H9 (cell line): ENCODE data around the gene GPR143. TPM values are rescaled to one million over a fixed set of nuclear protein-coding genes. Genes with fewer than 3 reads are reported as not detected.

ENCODE experiments used
- DNase-seq: peaks from one replicate; pipeline ENCODE4 v3.0.0-alpha.2; 2017
- H2AFZ ChIP-seq: one replicate; pipeline ENCODE4 v1.6.1; 2013; ENCODE audit warnings: mild to moderate bottlenecking, low read length, control low read depth, moderate library complexity
- H2AK5ac ChIP-seq: 2 replicates; pipeline ENCODE4 v1.6.1; 2013; ENCODE audit warnings: low read length, control low read depth, mixed read lengths; ENCODE audit not compliant: insufficient read length
- H2BK120ac ChIP-seq: one replicate; pipeline ENCODE4 v1.6.1; 2013; ENCODE audit warnings: low read depth, mild to moderate bottlenecking, low read length, control low read depth, inconsistent platforms; ENCODE audit not compliant: poor library complexity, severe bottlenecking
- H2BK12ac ChIP-seq: 2 replicates; pipeline ENCODE4 v1.6.1; 2013; ENCODE audit warnings: low read length, control low read depth, mixed read lengths, low read depth; ENCODE audit not compliant: insufficient read length
- H2BK15ac ChIP-seq: 2 replicates; pipeline ENCODE4 v1.6.1; 2013; ENCODE audit warnings: low read depth, low read length, control low read depth
- H2BK20ac ChIP-seq: one replicate; pipeline ENCODE4 v1.6.1; 2013; ENCODE audit warnings: low read depth, mild to moderate bottlenecking, low read length, control low read depth, inconsistent platforms; ENCODE audit not compliant: poor library complexity, severe bottlenecking
- H2BK5ac ChIP-seq: 2 replicates; pipeline ENCODE4 v1.6.1; 2013; ENCODE audit warnings: low read length, control low read depth, mixed read lengths; ENCODE audit not compliant: insufficient read length
- H3K14ac ChIP-seq: 2 replicates; pipeline ENCODE4 v1.6.1; 2013; ENCODE audit warnings: low read length, control low read depth; ENCODE audit not compliant: insufficient read depth
- H3K18ac ChIP-seq: 2 replicates; pipeline ENCODE4 v1.6.1; 2013; ENCODE audit warnings: low read depth, mild to moderate bottlenecking, mixed read lengths, low read length, control low read depth; ENCODE audit not compliant: insufficient read length
- H3K23ac ChIP-seq: 2 replicates; pipeline ENCODE4 v1.6.1; 2013; ENCODE audit warnings: low read length, control low read depth, mixed read lengths, low read depth; ENCODE audit not compliant: insufficient read length
- H3K23me2 ChIP-seq: 2 replicates; pipeline ENCODE4 v1.6.1; 2013; ENCODE audit warnings: low read depth, mild to moderate bottlenecking, mixed read lengths, low read length, control low read depth; ENCODE audit not compliant: insufficient read length, poor library complexity, severe bottlenecking
- H3K27ac ChIP-seq: 2 replicates; pipeline ENCODE4 v1.5.1; 2013; ENCODE audit warnings: low read length, control low read depth, mixed read lengths, low read depth; ENCODE audit not compliant: insufficient read length
- H3K27me3 ChIP-seq: 2 replicates; pipeline ENCODE4 v1.6.1; 2013; ENCODE audit warnings: low read length, control low read depth, inconsistent platforms; ENCODE audit not compliant: insufficient read depth
- H3K4ac ChIP-seq: 2 replicates; pipeline ENCODE4 v1.6.1; 2013; ENCODE audit warnings: low read depth, mild to moderate bottlenecking, control low read depth, inconsistent platforms, low read length, moderate library complexity
- H3K4me1 ChIP-seq: 2 replicates; pipeline ENCODE4 v1.6.1; 2013; ENCODE audit warnings: low read length, control low read depth, inconsistent platforms; ENCODE audit not compliant: insufficient read depth
- H3K4me2 ChIP-seq: 2 replicates; pipeline ENCODE4 v1.6.1; 2013; ENCODE audit warnings: low read length, control low read depth, mixed read lengths; ENCODE audit not compliant: insufficient read length, insufficient read depth
- H3K56ac ChIP-seq: 2 replicates; pipeline ENCODE4 v1.6.1; 2013; ENCODE audit warnings: low read depth, mild to moderate bottlenecking, mixed read lengths, low read length, control low read depth; ENCODE audit not compliant: insufficient read length
- H3K79me1 ChIP-seq: 2 replicates; pipeline ENCODE4 v1.6.1; 2013; ENCODE audit warnings: low read depth, mild to moderate bottlenecking, moderate library complexity, low read length, control low read depth, inconsistent platforms; ENCODE audit not compliant: insufficient read depth, poor library complexity, severe bottlenecking
- H3K79me2 ChIP-seq: 2 replicates; pipeline ENCODE4 v1.6.1; 2013; ENCODE audit warnings: low read length, control low read depth, inconsistent platforms; ENCODE audit not compliant: insufficient read depth
- H3K9ac ChIP-seq: 2 replicates; pipeline ENCODE4 v1.6.1; 2013; ENCODE audit warnings: low read length, control low read depth, mixed read lengths; ENCODE audit not compliant: insufficient read length; ENCODE audit errors: extremely low read depth
- H3K9me3 ChIP-seq: one replicate; pipeline ENCODE4 v1.6.1; 2013; ENCODE audit warnings: low read depth, low read length, inconsistent platforms; ENCODE audit not compliant: control insufficient read depth
- H3T11ph ChIP-seq: one replicate; pipeline ENCODE4 v1.6.1; 2013; ENCODE audit warnings: mild to moderate bottlenecking, low read length, control low read depth, inconsistent platforms
- H4K20me1 ChIP-seq: one replicate; pipeline ENCODE4 v1.6.1; 2013; ENCODE audit not compliant: control insufficient read depth, insufficient read length, insufficient read depth
- H4K5ac ChIP-seq: 2 replicates; pipeline ENCODE4 v1.6.1; 2013; ENCODE audit warnings: low read depth, mild to moderate bottlenecking, mixed read lengths, low read length, control low read depth; ENCODE audit not compliant: insufficient read length
- H4K8ac ChIP-seq: replicated peaks from 2 replicates; pipeline ENCODE4 v1.6.1; 2013; ENCODE audit warnings: low read length, control low read depth, mixed read lengths, low read depth; ENCODE audit not compliant: insufficient read length
- H4K91ac ChIP-seq: 2 replicates; pipeline ENCODE4 v1.6.1; 2013; ENCODE audit warnings: low read depth, mild to moderate bottlenecking, moderate library complexity, mixed read lengths, low read length, control low read depth; ENCODE audit not compliant: insufficient read length
- H3K27ac Mint-ChIP-seq, 3 experiments: 2 replicates in 2 of 3; 3 replicates in 1 of 3; pipeline ENCODE4 v1.8.0; 2020 to 2021; ENCODE audit warnings: mixed read lengths in 3 of 3, mild to moderate bottlenecking in 1 of 3, moderate library complexity in 1 of 3
- H3K27me3 Mint-ChIP-seq: 2 replicates; pipeline ENCODE4 v1.8.0; 2021; ENCODE audit warnings: low read depth, mild to moderate bottlenecking, moderate library complexity, mixed read lengths
- H3K36me3 Mint-ChIP-seq, 3 experiments: 2 replicates in 2 of 3; 3 replicates in 1 of 3; pipeline ENCODE4 v1.8.0; 2020 to 2021; ENCODE audit warnings: low read depth in 3 of 3, mixed read lengths in 3 of 3; ENCODE audit not compliant: insufficient read depth in 1 of 3
- H3K4me1 Mint-ChIP-seq, 2 experiments: 2 replicates each; pipeline ENCODE4 v1.8.0; 2020; ENCODE audit warnings: mixed read lengths in 2 of 2
- H3K4me3 Mint-ChIP-seq, 2 experiments: 2 replicates in 1 of 2; 3 replicates in 1 of 2; pipeline ENCODE4 v1.8.0; 2020 to 2021; ENCODE audit warnings: mild to moderate bottlenecking in 2 of 2, mixed read lengths in 2 of 2, moderate library complexity in 1 of 2
- H3K9me3 Mint-ChIP-seq, 2 experiments: 2 replicates in 1 of 2; 3 replicates in 1 of 2; pipeline ENCODE4 v1.8.0; 2020; ENCODE audit warnings: mild to moderate bottlenecking in 2 of 2, mixed read lengths in 2 of 2, moderate library complexity in 1 of 2
- WGBS: extraction: QIAGEN DNeasy Blood & Tissue Kit; methylation state at CpG from one replicate; pipeline ENCODE4 v1.1.7; 2013; ENCODE audit warnings: missing lambda C conversion rate, low lambda C conversion rate, mixed read lengths; ENCODE audit not compliant: insufficient read length; ENCODE audit errors: extremely low coverage; 5-methylcytosine and 5-hydroxymethylcytosine counted together
- total RNA-seq: library from RNA; stranded (reverse); gene quantifications from 2 replicates; pipeline ENCODE4 v1.2.1, GENCODE V29; 2021
- TF ChIP-seq, protein P1 (sequence below): fragments of 200-600 bp; sonication (generic); conservative IDR thresholded peaks from 3 replicates; pipeline ENCODE4 v1.8.0; 2021; ENCODE audit warnings: antibody characterized with exemption, mild to moderate bottlenecking

GPR143 gene
- total RNA-seq, 1 experiment from 2014 or later, result 7.1 TPM

DNA sequence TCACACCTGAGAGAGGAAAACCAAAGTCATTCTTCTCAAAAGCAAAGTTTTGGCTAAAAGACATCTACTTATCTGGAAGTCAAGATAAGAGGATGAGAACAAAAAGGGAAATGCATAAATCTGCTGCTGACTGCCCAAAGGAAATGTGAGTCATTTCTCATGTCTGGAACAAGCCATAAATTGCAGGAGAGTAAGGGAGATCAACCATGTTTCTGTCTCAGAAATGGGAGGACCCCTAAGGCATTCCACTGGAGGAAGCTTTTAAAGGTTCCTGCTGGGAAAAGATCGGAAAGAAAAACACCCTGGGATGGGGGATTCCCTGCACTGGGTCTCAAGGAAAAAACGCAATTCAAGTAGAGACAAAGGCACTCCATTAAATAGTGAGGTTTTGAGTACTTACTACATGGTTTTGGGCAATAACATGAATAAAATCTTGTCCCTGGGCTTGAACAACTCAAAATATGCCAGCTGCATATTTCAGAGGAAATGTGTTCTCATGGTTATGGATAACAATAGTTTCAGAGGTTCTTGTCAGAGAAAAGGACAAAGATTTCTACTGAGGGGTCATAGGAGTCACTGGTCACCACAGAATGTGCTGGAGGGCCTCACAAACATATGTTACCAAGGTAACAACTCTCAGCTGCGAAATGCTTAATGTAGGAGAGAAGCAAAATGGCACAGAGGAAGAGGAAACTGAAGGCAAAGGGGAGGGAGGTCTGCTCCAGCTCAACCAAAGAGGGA lies 19.3 kb downstream of the GPR143 start:
- Histone ChIP-seq H2BK15ac (no peak overlapping the region), H3K18ac (peak overlapping the region; percentile 48), H2BK12ac (no peak overlapping the region), H2BK5ac (no peak overlapping the region), H4K5ac (no peak overlapping the region), H2AK5ac (no peak overlapping the region), H3K27ac (no peak overlapping the region), H3K4ac (no peak overlapping the region), H3K79me2 (no peaks in the 10 kb centered on the region), H3K23me2 (no peaks in the 10 kb centered on the region), H4K91ac (no peak overlapping the region), H3K27me3 (no peaks in the 10 kb centered on the region), H3K14ac (no peak overlapping the region), H3K9ac (no peak overlapping the region), H3K4me1 (0 out of 2 replicates have a peak, but pooled peaks cover 2% of the 10 kb centered on the region), H3K79me1 (no peaks in the 10 kb centered on the region), H4K8ac (no peak overlapping the region), H2AFZ (no peak overlapping the region), H3K56ac (no peak overlapping the region), H2BK120ac (peak overlapping the region; percentile 44), H3K4me2 (no peak overlapping the region), H4K20me1 (no peaks in the 10 kb centered on the region), H3K9me3 (no peaks in the 10 kb centered on the region), H3T11ph (no peak overlapping the region), H2BK20ac (no peak overlapping the region), H3K23ac (no peak overlapping the region)
- H3K27me3 Mint-ChIP-seq, result no peaks in the 10 kb centered on the region
- WGBS, result no CpG with 5 or more reads among the region's 3 CpGs
- H3K4me3 Mint-ChIP-seq, result no peak overlapping the region
- peaks cover 9 to 11% of the 10 kb centered on the region in 2 experiments for H3K4me1 Mint-ChIP-seq
- no peak for DNase-seq
- TF ChIP-seq, protein P1, sequence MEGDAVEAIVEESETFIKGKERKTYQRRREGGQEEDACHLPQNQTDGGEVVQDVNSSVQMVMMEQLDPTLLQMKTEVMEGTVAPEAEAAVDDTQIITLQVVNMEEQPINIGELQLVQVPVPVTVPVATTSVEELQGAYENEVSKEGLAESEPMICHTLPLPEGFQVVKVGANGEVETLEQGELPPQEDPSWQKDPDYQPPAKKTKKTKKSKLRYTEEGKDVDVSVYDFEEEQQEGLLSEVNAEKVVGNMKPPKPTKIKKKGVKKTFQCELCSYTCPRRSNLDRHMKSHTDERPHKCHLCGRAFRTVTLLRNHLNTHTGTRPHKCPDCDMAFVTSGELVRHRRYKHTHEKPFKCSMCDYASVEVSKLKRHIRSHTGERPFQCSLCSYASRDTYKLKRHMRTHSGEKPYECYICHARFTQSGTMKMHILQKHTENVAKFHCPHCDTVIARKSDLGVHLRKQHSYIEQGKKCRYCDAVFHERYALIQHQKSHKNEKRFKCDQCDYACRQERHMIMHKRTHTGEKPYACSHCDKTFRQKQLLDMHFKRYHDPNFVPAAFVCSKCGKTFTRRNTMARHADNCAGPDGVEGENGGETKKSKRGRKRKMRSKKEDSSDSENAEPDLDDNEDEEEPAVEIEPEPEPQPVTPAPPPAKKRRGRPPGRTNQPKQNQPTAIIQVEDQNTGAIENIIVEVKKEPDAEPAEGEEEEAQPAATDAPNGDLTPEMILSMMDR, result no peak
- peaks cover 9 to 34% of the 10 kb centered on the region in 2 experiments for H3K9me3 Mint-ChIP-seq
- peak overlapping the region in 1 of 3 experiments; percentile 71; a peak in 2 of 7 replicates for H3K27ac Mint-ChIP-seq
- H3K36me3 Mint-ChIP-seq, result peaks cover 12 to 25% (median 18%) of the 10 kb centered on the region in 3 experiments
